Measurements from ENCODE around the gene AGPAT3. TPM values are rescaled to one million over a fixed set of nuclear protein-coding genes. Genes with fewer than 3 reads are reported as not detected.

Gene AGPAT3
- total RNA-seq, 1 donor from 2014 or later, result 7.8 TPM

DNA sequence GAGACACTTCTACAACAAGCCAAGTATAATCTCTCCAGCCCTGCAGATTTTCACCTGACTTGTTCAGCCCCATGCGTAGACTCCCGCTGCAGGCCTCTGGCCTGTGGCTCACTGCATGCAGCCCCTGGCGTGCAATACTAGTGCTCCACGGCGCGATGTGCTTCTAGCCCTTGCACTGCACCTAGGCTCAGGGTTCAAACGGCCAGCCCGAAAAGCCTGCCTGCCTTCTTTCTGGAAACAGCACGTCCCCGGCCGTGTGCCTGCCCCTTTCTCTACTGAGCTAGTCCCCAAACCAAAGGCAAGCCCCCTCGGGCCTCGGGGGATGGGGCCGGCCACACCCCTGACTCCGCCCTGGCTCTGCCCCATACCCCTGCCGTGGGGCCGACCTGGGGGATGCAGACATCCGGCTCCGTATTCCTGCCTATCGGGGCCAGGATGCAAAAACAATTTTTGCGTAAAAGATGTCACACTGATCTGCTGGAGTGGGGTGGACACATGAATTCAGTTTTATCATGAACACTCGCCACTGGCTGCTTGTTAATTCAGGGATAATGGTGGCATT lies 120.7 kb downstream of the AGPAT3 start:
- Histone ChIP-seq H3K4me3 (peak overlapping the region; percentile 38), H3K9ac (no peak overlapping the region), H2AFZ (replicated peaks) (peak overlapping the region; percentile 96), H3K27me3 (peaks cover 5% of the 10 kb centered on the region), H3K27ac (no peak overlapping the region), H3K9me3 (ENCODE audit: low read depth) (no peaks in the 10 kb centered on the region), H3F3A (ENCODE audit: low read depth) (no peaks in the 10 kb centered on the region), H3K4me2 (peak overlapping the region; percentile 76), H3K36me3 (no peaks in the 10 kb centered on the region), H3K4me1 (peaks cover 10% of the 10 kb centered on the region), H4K20me1 (ENCODE audit: low read depth) (no peaks in the 10 kb centered on the region), H3K79me2 (ENCODE audit: low read depth) (no peaks in the 10 kb centered on the region)
- Mint-ChIP-seq H3K27ac (peak overlapping the region; percentile 44), H3K9me3 (no peaks in the 10 kb centered on the region), H3K4me1 (peaks cover 27% of the 10 kb centered on the region), H3K27me3 (ENCODE audit: insufficient read depth, low read depth) (peaks cover 3% of the 10 kb centered on the region), H3K36me3 (peaks cover 3% of the 10 kb centered on the region), H3K4me3 (no peak overlapping the region)
- TF ChIP-seq EZH2 (IDR thresholded peaks at IDR 0.05) (no peak), EZH2phosphoT487 (IDR thresholded peaks at IDR 0.05) (no peak)
- peak; percentile 65 for DNase-seq (ENCODE audit: low spot score)

DNA sequence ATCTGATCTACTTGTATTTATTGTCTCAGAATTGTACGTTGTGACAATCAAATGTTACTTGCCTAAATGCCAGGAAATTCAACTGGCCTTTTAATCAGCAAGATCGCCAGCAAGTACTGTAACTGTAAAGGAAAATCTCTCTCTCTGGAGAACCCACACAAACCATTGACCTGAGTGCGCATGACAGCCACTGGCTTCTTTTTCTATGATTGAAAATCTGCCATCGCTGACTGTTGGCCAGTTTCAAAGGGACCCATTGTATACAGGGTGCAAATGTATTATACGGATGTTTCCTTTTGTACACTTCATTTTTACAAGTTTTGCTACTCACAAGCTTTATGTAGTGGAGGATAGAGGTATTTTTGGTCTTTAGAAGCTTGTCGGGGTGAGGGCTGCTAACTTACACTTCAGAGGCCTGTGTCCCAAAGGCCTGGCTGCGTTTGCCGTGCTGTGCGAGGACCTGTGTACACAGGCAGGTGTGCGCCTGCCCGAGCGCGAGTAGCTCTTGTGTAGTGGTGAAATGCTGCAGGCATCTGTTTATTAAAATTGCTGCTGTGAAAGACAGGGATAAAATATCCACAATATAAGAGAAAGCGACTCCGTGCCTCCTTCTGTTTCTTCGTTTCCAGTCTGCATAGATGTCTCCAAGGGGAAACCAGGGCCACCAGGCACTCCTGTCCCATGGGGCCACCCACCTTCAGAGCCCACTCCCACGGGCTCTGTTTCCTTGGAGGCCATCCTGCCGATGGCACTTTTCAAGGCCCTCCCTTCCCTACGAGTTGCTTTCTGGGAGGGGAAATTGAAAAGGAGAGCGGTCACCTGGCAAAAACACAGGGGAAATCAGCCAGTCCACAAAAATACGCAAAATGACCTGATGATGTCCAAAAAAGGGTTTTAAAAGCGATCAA lies 121.8 kb downstream of the AGPAT3 start:
- Histone ChIP-seq H3K9ac (no peak overlapping the region), H3K36me3 (no peaks in the 10 kb centered on the region), H3K9me3 (ENCODE audit: low read depth) (no peaks in the 10 kb centered on the region), H4K20me1 (ENCODE audit: low read depth) (no peaks in the 10 kb centered on the region), H3K4me2 (no peak overlapping the region), H2AFZ (replicated peaks) (no peak overlapping the region), H3K27me3 (peaks cover 5% of the 10 kb centered on the region), H3K27ac (no peak overlapping the region), H3K4me1 (peaks cover 10% of the 10 kb centered on the region), H3F3A (ENCODE audit: low read depth) (no peaks in the 10 kb centered on the region), H3K4me3 (no peak overlapping the region), H3K79me2 (ENCODE audit: low read depth) (no peaks in the 10 kb centered on the region)
- no peak overlapping the region for H3K27ac Mint-ChIP-seq
- H3K4me3 Mint-ChIP-seq, result no peak overlapping the region
- peaks cover 24% of the 10 kb centered on the region for H3K4me1 Mint-ChIP-seq
- no peak for DNase-seq (ENCODE audit: low spot score)
- H3K36me3 Mint-ChIP-seq, result peaks cover 3% of the 10 kb centered on the region
- no peaks in the 10 kb centered on the region for H3K27me3 Mint-ChIP-seq (ENCODE audit: insufficient read depth, low read depth)
- TF ChIP-seq, protein P1, sequence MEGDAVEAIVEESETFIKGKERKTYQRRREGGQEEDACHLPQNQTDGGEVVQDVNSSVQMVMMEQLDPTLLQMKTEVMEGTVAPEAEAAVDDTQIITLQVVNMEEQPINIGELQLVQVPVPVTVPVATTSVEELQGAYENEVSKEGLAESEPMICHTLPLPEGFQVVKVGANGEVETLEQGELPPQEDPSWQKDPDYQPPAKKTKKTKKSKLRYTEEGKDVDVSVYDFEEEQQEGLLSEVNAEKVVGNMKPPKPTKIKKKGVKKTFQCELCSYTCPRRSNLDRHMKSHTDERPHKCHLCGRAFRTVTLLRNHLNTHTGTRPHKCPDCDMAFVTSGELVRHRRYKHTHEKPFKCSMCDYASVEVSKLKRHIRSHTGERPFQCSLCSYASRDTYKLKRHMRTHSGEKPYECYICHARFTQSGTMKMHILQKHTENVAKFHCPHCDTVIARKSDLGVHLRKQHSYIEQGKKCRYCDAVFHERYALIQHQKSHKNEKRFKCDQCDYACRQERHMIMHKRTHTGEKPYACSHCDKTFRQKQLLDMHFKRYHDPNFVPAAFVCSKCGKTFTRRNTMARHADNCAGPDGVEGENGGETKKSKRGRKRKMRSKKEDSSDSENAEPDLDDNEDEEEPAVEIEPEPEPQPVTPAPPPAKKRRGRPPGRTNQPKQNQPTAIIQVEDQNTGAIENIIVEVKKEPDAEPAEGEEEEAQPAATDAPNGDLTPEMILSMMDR (IDR thresholded peaks at IDR 0.05), result no peak
- no peaks in the 10 kb centered on the region for H3K9me3 Mint-ChIP-seq

DNA sequence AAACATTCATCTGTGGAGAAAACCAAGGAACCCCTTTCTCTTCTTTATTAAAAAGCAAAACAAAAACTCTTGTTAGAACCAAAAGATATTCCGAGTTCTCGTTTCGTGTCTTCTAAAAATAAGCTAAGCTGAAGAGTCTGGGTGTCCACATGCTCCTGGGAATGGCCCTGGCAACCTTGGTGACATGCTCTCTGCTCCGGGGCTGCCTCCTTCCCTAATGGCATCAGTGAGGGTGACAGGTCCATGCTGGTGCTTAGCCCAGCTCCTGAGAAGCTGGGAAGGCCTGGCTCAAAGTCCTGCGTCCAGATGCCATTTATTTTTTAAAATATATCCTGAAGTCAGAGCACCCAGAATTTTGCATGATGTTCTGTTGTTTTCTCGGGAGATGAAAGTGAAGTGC lies 122.5 kb downstream of the AGPAT3 start:
- Histone ChIP-seq H3K9me3 (ENCODE audit: low read depth) (no peaks in the 10 kb centered on the region), H3K4me1 (peaks cover 10% of the 10 kb centered on the region), H3K27ac (no peak overlapping the region), H4K20me1 (ENCODE audit: low read depth) (no peaks in the 10 kb centered on the region), H3K4me3 (no peak overlapping the region), H3K36me3 (no peaks in the 10 kb centered on the region), H3K27me3 (peaks cover 5% of the 10 kb centered on the region), H3K79me2 (ENCODE audit: low read depth) (no peaks in the 10 kb centered on the region), H3K9ac (no peak overlapping the region), H3F3A (ENCODE audit: low read depth) (no peaks in the 10 kb centered on the region), H3K4me2 (no peak overlapping the region), H2AFZ (replicated peaks) (no peak overlapping the region)
- TF ChIP-seq, protein P1 (IDR thresholded peaks at IDR 0.05), result no peak
- no peak for TF ChIP-seq EZH2phosphoT487 (IDR thresholded peaks at IDR 0.05)
- TF ChIP-seq EZH2 (IDR thresholded peaks at IDR 0.05), result no peak
- Mint-ChIP-seq H3K9me3 (no peaks in the 10 kb centered on the region), H3K4me3 (no peak overlapping the region), H3K27ac (no peak overlapping the region), H3K4me1 (peaks cover 24% of the 10 kb centered on the region), H3K27me3 (ENCODE audit: insufficient read depth, low read depth) (no peaks in the 10 kb centered on the region), H3K36me3 (no peaks in the 10 kb centered on the region)
- DNase-seq (ENCODE audit: low spot score), result no peak

DNA sequence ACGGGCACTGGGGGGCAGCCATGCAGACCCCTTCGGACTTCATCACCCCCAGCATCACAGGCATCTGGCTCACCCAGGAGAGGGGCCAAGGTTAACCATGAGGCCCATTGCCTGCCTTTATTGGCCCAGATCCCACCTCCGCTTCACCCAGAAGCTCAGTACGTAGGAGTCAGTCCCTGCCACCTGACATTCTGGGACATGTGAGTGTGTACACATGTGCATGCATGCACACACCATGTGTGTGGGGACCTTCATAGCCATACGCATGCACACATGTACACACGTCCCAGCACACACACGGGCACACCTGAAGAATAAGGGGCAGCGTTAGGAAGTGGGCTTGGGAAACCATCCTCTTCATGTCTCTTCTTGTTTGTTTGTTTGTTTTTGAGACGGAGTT lies 123.0 kb downstream of the AGPAT3 start:
- H3K27ac ChIP-seq, result no peak overlapping the region
- TF ChIP-seq EZH2 (IDR thresholded peaks at IDR 0.05), result no peak
- TF ChIP-seq EZH2phosphoT487 (IDR thresholded peaks at IDR 0.05), result no peak
- TF ChIP-seq, protein P1 (IDR thresholded peaks at IDR 0.05), result no peak

More for the DNA sequence above, 123.0 kb downstream of the AGPAT3 start:
- Histone ChIP-seq H3F3A (ENCODE audit: low read depth) (no peaks in the 10 kb centered on the region), H3K4me1 (peaks cover 10% of the 10 kb centered on the region), H3K9me3 (ENCODE audit: low read depth) (no peaks in the 10 kb centered on the region), H3K27me3 (peaks cover 5% of the 10 kb centered on the region), H3K79me2 (ENCODE audit: low read depth) (no peaks in the 10 kb centered on the region), H3K9ac (no peak overlapping the region), H4K20me1 (ENCODE audit: low read depth) (no peaks in the 10 kb centered on the region), H2AFZ (replicated peaks) (no peak overlapping the region), H3K4me2 (no peak overlapping the region), H3K36me3 (no peaks in the 10 kb centered on the region), H3K4me3 (no peak overlapping the region)
- Mint-ChIP-seq H3K4me1 (peaks cover 24% of the 10 kb centered on the region), H3K36me3 (no peaks in the 10 kb centered on the region), H3K27ac (no peak overlapping the region), H3K9me3 (no peaks in the 10 kb centered on the region), H3K4me3 (no peak overlapping the region), H3K27me3 (ENCODE audit: insufficient read depth, low read depth) (no peaks in the 10 kb centered on the region)
- DNase-seq (ENCODE audit: low spot score), result no peak
